Thymus (tissue), 11 donors: ENCODE results near the gene RPS6KL1. TPM values are rescaled to one million over a fixed set of nuclear protein-coding genes. Genes with fewer than 3 reads are reported as not detected.
"Not testable (repeated sequence)": the region's sequence is repeated elsewhere in the genome, so short reads cannot be mapped to it uniquely, and the experiment has no call there.

ENCODE experiments used
- DNase-seq, 9 donors: peaks; one replicate each; pipeline ENCODE4 v3.0.0-alpha.2; 2013; ENCODE audit warnings: low spot score in 9 of 9, low read depth in 6 of 9, missing footprints in 1 of 9
- H3K27ac ChIP-seq, 2 donors: one replicate each; pipeline ENCODE4 v1.5.1; 2013; ENCODE audit warnings: control low read depth in 1 of 2, low read depth in 1 of 2, low read length in 1 of 2, mild to moderate bottlenecking in 1 of 2, moderate library complexity in 1 of 2
- H3K27me3 ChIP-seq, 2 donors: one replicate each; pipeline ENCODE4 v1.5.1; 2013; ENCODE audit warnings: low read length in 1 of 2; ENCODE audit not compliant: control insufficient read depth in 2 of 2, insufficient read depth in 1 of 2
- H3K36me3 ChIP-seq, 2 donors: one replicate each; pipeline ENCODE4 v1.5.1; 2013; ENCODE audit warnings: low read length in 1 of 2, mild to moderate bottlenecking in 1 of 2, moderate library complexity in 1 of 2; ENCODE audit not compliant: control insufficient read depth in 2 of 2, insufficient read depth in 2 of 2
- H3K4me1 ChIP-seq, 2 donors: one replicate each; pipeline ENCODE4 v1.5.1; 2013; ENCODE audit warnings: low read length in 2 of 2; ENCODE audit not compliant: control insufficient read depth in 2 of 2, insufficient read depth in 2 of 2
- H3K4me3 ChIP-seq, 2 donors: one replicate each; pipeline ENCODE4 v1.5.1; 2013; ENCODE audit warnings: low read length in 2 of 2, control low read depth in 1 of 2, mild to moderate bottlenecking in 1 of 2
- H3K9me3 ChIP-seq, 2 donors: one replicate each; pipeline ENCODE4 v1.5.1; 2013; ENCODE audit warnings: low read length in 1 of 2, mild to moderate bottlenecking in 1 of 2; ENCODE audit not compliant: control insufficient read depth in 2 of 2, insufficient read depth in 1 of 2
- WGBS: extraction: QIAGEN DNeasy Blood & Tissue Kit; methylation state at CpG from one replicate; pipeline ENCODE4 v1.1.7; 2013; 5-methylcytosine and 5-hydroxymethylcytosine counted together
- polyA plus RNA-seq: library from polyadenylated mRNA; stranded (reverse); fragments of 200-250 nt; gene quantifications from one replicate; pipeline ENCODE4 v1.2.3, GENCODE V29; 2013
- total RNA-seq: library from RNA; stranded (reverse); fragments of 120-200 nt; gene quantifications from one replicate; pipeline ENCODE4 v1.2.4, GENCODE V29; 2013
- donor health status: healthy.

RPS6KL1 gene
- total and polyA plus RNA-seq, 2 donors: 0.91 to 3.4 TPM

- Histone ChIP-seq H3K9me3 (peaks cover 0 to 10% of the 10 kb centered on the region in 2 donors), H3K27ac (no peak overlapping the region), H3K36me3 (no peaks in the 10 kb centered on the region), H3K27me3 (no peaks in the 10 kb centered on the region), H3K4me1 (peaks cover 10 to 44% of the 10 kb centered on the region in 2 donors), H3K4me3 (no peak overlapping the region)
- no peak for DNase-seq
- 97% methylated on average over 10 of the region's 10 CpGs for WGBS
These were observed 15.8 kb upstream of the RPS6KL1 start for GRCh38 chr14:74938531-74939495.

DNA sequence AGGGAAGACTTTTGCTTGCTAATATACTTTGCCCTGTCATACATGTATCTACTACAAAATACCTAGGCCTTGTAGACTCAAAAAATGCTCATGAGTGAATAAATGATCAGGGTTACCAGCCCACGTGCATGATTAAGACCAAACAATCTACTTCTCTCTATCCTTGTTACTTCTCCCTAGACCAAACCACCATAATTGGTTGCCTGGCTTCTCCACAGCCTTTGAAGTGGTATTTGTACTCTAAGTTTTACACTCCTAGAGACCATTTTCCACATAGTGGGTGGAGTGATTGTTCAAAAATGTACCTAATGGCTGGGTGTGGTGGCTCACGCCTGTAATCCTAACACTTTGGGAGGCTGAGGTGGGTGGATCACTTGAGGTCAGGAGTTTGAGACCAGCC lies 14.1 kb upstream of the RPS6KL1 start:
- Histone ChIP-seq H3K4me3 (no peak overlapping the region), H3K9me3 (peaks cover 0 to 10% of the 10 kb centered on the region in 2 donors), H3K4me1 (peaks cover 6 to 40% of the 10 kb centered on the region in 2 donors), H3K27me3 (no peaks in the 10 kb centered on the region), H3K27ac (no peak overlapping the region), H3K36me3 (no peaks in the 10 kb centered on the region)
- 67% methylated on average over 2 of the region's 2 CpGs for WGBS
- DNase-seq: no peak

DNA sequence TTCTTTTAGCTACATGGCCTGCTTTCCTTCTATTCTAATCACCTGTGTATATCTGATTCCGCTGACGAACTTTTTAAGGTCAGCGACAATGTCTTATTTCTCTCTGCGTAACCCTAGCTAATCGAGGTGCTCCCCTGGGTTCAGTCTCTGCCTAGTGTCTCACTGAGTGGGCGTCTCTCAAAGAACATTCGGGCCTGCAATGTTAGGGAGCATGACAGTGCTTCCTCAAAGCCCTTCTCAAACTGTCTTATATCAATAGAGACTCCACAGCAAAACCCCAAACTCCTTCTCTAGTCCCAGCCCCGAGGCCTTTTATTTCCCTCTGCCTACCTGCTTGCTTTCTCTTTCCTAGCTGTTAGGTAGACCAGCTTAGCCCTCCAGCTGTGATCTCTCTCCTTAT lies 13.7 kb upstream of the RPS6KL1 start:
- 95% methylated on average over 8 of the region's 8 CpGs for WGBS
- H3K36me3 ChIP-seq: no peaks in the 10 kb centered on the region
- H3K9me3 ChIP-seq: peaks cover 0 to 10% of the 10 kb centered on the region in 2 donors
- H3K4me1 ChIP-seq: peaks cover 5 to 38% of the 10 kb centered on the region in 2 donors
- H3K4me3 ChIP-seq: no peak overlapping the region
- no peak overlapping the region for H3K27ac ChIP-seq
- no peak for DNase-seq
- H3K27me3 ChIP-seq: no peaks in the 10 kb centered on the region

GRCh38 chr14:74936151-74936550 lies 13.1 kb upstream of the RPS6KL1 start:
- DNase-seq: no peak
- H3K36me3 ChIP-seq: no peaks in the 10 kb centered on the region
- peaks cover under 1 to 33% of the 10 kb centered on the region in 2 donors for H3K4me1 ChIP-seq
- H3K4me3 ChIP-seq: no peak overlapping the region
- peaks cover 0 to 10% of the 10 kb centered on the region in 2 donors for H3K9me3 ChIP-seq
- no peak overlapping the region for H3K27ac ChIP-seq
- no peaks in the 10 kb centered on the region for H3K27me3 ChIP-seq
- 97% methylated on average over 11 of the region's 11 CpGs for WGBS

DNA sequence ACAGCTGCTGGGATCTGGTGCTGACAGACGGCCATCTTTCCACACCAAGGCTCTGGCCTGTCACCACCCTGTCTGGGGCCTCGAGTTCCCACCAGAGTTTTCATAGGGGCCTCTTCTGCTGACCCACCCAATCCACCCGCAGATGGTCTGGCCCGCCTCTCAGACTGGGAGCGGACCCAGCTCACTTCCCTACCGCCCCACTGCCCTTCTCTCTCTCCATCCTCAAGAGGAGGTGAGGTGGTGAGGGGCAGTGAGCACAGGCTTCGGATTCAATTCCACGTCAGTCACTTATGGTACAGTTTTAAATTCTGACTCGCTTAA lies 12.3 kb upstream of the RPS6KL1 start:
- H3K9me3 ChIP-seq: peaks cover 0 to 10% of the 10 kb centered on the region in 2 donors
- WGBS: 96% methylated on average over 9 of the region's 9 CpGs
- H3K4me3 ChIP-seq: no peak overlapping the region
- H3K27me3 ChIP-seq: no peaks in the 10 kb centered on the region
- no peak overlapping the region for H3K27ac ChIP-seq
- DNase-seq: no peak
- no peaks in the 10 kb centered on the region for H3K36me3 ChIP-seq
- H3K4me1 ChIP-seq: peaks cover 0 to 27% of the 10 kb centered on the region in 2 donors

- Histone ChIP-seq H3K36me3 (no peaks in the 10 kb centered on the region), H3K27me3 (no peaks in the 10 kb centered on the region), H3K27ac (no peak overlapping the region), H3K9me3 (peaks cover 0 to 6% of the 10 kb centered on the region in 2 donors), H3K4me3 (no peak overlapping the region), H3K4me1 (peaks cover 0 to 21% of the 10 kb centered on the region in 2 donors)
- no peak for DNase-seq
- WGBS: 72% methylated on average over 26 of the region's 26 CpGs
These were observed 11.7 kb upstream of the RPS6KL1 start for GRCh38 chr14:74934476-74935359.

- no peak for DNase-seq
- no peaks in the 10 kb centered on the region for H3K36me3 ChIP-seq
- peaks cover 0 to 4% of the 10 kb centered on the region in 2 donors for H3K9me3 ChIP-seq
- WGBS: 66% methylated on average over 4 of the region's 4 CpGs
- H3K27ac ChIP-seq: no peak overlapping the region
- peaks cover 0 to 18% of the 10 kb centered on the region in 2 donors for H3K4me1 ChIP-seq
- H3K27me3 ChIP-seq: no peaks in the 10 kb centered on the region
- H3K4me3 ChIP-seq: no peak overlapping the region
These were observed 11.0 kb upstream of the RPS6KL1 start for GRCh38 chr14:74934041-74934440.

DNA sequence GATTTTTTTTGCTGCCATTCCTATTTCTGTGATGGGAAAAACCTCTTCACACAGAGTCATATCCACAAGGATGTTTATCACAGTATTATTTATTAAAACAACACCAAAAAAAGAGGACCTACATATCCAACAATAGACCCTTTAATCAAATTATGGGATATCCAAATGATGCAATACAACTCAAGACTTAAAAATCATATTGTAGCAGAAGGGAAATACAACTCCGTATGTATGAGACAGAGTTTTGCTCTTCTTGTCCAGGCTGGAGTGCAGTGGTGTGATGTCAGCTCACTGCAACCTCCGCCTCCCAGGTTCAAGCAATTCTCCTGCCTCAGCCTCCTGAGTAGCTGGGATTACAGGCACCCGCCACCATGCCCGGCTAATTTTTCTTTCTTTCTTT lies 9.9 kb upstream of the RPS6KL1 start:
- not testable (repeated sequence) for H3K4me3 ChIP-seq, H3K27me3 ChIP-seq, H3K36me3 ChIP-seq, DNase-seq, H3K27ac ChIP-seq, H3K9me3 ChIP-seq
- peaks cover 0 to 18% of the 10 kb centered on the region in 2 donors for H3K4me1 ChIP-seq
- WGBS: 84% methylated on average over 4 of the region's 4 CpGs

- DNase-seq: no peak
- H3K4me1 ChIP-seq: peaks cover 0 to 18% of the 10 kb centered on the region in 2 donors
- no peaks in the 10 kb centered on the region for H3K9me3 ChIP-seq
- no peaks in the 10 kb centered on the region for H3K36me3 ChIP-seq
- H3K27ac ChIP-seq: no peak overlapping the region
- no peak overlapping the region for H3K4me3 ChIP-seq
- 36% methylated on average over 6 of the region's 6 CpGs for WGBS
- H3K27me3 ChIP-seq: no peaks in the 10 kb centered on the region
These were observed 9.4 kb upstream of the RPS6KL1 start for GRCh38 chr14:74932401-74932901.
